GM21367 (cell line): ENCODE data around the gene FAM72B.
"Not testable (repeated sequence)": the region's sequence is repeated elsewhere in the genome, so short reads cannot be mapped to it uniquely, and the experiment has no call there.

Experiments
- ATAC-seq: cut with Tn5 transposase; IDR thresholded peaks from one replicate; pipeline ENCODE4 v1.9.1; 2021; ENCODE audit not compliant: unreplicated experiment

Gene FAM72B

GRCh38 chr1:121184290-121185127, at the start of gene FAM72B, which contains the start of gene SRGAP2C:
TSS of gene FAM72B (minus strand) at chr1:121184340. CDS start at chr1:121183489, 851 bp downstream.
TSS of gene SRGAP2C (plus strand) at chr1:121184975. CDS start at chr1:121187447, 2,472 bp downstream.
- ATAC-seq: peak; percentile 86

DNA sequence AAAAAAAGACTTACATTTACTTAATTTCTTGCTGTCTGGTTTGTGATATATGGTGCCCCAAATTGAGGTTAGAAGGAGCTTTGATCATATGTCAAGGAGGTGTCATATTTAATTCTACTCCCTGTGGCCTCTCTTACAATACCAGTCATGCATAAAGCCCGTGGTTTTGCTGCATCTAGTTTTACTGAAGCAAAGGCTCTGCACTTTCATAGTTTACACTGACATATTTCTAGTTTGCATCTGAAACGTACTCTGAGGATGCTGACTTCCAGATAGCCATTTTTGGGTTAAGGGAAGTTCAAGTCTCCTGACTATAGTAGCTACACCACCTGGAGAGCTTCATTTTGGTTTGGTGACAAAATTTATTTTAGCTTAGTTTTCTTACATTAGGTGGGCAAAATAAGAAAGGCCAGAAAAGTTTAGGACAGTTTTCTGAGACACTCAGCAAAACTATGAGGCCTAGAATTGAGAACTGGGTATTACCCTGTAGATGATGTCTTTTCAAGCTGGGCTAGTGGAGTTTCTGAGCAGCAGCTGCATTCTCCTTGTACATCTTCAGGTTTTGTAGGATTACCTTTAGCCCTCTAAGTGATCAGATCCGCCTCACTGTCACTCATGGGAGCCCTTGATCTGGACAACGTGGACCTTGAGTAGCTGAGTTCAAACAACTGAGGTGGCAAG, 48.4 kb upstream of the FAM72B start:
- peak; percentile 70 for ATAC-seq

DNA sequence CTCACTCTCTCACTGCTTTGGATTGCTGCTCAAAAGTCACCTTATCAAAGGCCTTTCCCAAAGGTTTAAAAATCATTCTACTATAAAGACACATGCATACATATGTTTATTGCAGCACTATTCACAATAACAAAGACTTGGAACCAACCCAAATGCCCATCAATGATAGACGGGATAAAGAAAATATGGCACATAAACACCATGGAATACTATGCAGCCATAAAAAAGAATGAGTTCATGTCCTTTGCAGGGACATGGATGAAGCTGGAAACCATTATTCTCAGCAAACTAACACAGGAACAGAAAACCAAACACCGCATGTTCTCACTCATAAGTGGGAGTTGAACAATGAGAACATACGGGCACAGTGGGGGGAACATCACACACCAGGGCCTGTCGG, 46.5 kb upstream of the FAM72B start:
- not testable (repeated sequence) for ATAC-seq

DNA sequence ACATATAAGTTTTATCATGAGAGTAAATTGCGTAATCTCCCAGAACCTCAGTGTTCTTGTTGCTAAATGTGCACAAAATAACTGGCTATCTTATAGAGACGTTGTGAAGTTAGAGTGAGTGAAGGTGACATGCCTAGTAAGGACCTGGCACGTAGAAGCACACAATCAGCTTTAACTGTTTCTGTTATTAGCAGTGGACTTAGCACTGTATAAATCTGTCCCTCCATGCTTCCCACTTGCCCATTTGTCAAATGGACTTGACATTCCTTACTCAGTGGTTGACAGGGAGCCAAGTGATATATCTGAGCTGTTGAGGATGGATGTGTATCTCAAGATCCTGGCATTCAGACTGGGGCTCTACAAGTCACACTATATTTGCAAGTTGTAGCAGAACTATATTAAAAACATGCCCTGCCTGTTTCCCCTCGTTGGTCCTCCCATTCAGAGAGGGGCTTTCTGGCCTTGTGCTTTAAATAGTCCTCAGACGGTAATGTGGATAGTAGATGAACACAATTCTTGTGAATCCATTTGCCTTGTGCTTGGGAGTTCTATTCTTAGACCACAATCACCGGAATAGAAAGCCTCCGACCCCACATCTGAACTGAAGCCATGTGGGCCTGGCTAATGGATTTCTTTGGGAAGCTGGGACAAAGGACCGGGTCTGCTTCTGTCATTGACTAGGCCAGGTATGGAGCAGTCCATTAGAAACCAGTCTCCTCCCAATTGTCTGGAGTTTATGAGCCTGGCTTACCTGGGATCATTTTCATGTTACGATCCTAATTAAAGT, 43.6 kb upstream of the FAM72B start:
- not testable (repeated sequence) for ATAC-seq

GRCh38 chr1:121226925-121227324, 42.8 kb upstream of the FAM72B start:
- ATAC-seq: not testable (repeated sequence)

DNA sequence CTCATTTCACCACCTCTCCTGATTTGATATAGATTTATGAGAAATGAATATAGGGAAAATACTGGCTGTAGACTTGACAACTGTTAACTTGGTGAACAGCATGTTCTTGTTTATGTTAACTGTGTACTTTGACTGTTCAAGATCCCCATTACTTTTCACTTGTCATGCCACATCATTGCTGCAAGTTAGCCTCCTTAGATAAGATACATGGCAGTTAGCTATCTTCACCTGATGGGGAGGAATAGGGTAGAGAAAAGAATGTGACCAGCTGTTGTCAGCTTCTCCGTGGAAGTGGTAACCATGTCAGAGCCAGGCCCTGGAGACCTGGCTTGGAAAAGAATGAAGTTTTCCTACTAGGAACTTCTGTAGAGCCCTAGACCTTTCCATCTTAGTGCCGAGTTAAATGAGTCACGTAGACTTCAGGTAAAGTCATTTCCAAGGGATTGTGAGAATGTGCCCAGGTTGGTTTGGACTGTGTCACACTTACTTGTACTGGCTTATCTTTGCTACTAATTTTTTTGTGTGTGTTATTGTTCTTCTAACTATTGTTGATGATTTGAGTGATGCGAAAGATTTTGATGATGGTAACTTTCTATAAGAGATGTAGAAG, 42.3 kb upstream of the FAM72B start:
- ATAC-seq: not testable (repeated sequence)

- peak; percentile 98 for ATAC-seq
Measured at GRCh38 chr1:121224714-121225113, 40.6 kb upstream of the FAM72B start.

DNA sequence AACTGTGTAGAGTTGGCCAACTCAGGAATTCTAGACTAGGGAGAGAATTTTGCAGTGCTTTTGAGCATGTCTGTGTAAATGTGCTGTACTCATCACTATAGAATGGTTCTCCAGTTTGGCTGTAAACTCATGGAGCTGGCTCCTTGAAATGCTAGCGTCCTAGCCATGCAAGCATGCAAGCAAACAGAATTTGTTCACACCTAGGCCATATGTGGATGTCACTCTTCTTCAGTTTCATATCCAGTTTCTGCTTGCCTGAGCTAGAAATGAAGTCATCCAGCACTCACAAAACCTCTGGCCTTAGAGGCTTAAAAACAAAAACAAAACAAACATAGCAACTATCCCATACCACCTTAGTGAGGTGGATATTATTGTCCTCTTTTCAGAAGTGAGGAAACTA, 37.6 kb upstream of the FAM72B start:
- peak; percentile 42 for ATAC-seq

GRCh38 chr1:121216676-121217075, 32.5 kb upstream of the FAM72B start:
- ATAC-seq: not testable (repeated sequence)

- ATAC-seq: not testable (repeated sequence)
Measured at GRCh38 chr1:121215699-121216417, 31.7 kb upstream of the FAM72B start.

DNA sequence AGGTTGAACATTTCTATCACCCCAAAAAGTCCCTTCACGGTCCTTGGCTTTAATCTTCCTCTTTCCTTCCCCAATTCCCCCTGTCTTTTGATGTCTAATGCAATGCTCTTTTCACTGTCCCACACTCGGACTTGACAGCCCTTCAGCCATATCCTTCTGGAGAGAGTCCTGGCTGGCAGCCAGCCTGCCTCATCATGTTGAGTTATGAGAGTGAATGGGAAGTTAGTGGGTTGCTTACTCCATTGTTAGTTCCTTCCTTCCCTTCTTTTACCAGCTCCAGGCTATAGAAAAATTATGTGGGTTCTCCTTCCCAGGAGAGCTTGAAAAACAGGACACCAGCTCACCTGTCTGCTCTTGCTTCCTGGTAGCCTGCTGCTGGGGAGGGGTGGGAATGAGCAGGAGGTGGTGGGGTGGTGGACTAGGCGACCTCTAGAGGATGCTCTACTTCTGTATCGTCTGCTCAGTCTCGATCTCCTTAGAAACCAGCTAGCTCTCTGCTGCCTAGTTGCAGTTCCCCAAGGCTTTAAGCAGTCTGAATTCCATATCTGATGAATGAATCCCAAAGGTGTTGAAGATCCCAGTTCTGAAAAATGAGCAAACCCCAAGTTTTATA, 30.5 kb upstream of the FAM72B start:
- not testable (repeated sequence) for ATAC-seq

DNA sequence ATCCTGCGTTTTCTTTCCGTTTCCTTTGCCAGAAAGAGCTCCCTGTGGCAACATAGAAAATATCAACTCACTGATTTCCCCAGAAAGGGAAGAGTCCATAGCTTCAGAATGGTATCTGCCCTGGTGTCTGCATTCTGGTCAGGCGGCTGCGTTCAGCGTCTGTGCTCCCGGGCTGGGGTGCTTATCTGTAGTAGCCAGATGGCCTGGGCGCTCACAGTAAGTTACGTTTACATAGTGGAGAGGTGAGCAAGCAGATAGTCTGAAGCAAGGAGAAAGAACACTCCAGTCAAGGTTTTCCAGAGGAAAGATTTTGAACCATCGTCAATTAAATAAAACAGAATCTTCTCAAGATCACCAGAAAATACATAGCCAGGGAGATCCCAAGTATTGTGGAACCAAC, 29.4 kb upstream of the FAM72B start:
- ATAC-seq: not testable (repeated sequence)

DNA sequence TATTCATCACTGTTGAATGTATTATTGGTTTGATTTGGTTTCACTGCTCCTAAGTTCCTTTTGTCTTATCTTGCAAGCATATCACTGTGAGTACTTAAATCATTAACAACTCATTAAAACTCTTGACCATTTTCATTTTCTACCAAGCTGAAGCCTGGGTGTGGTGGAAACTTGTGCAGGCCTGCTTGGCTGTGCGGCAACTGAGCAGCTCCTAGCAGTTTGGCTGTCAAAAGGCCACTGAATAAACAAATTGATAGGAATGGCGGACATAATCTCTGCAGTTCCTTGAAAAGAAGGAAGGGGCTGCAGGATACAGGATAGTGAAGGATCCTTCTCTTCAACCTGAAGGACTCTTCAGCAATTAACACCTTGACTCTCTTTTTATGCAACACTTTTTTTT, 26.6 kb upstream of the FAM72B start:
- not testable (repeated sequence) for ATAC-seq

GRCh38 chr1:121208375-121208774, 24.2 kb upstream of the FAM72B start:
- not testable (repeated sequence) for ATAC-seq

GRCh38 chr1:121207328-121207727, 23.2 kb upstream of the FAM72B start:
- not testable (repeated sequence) for ATAC-seq

DNA sequence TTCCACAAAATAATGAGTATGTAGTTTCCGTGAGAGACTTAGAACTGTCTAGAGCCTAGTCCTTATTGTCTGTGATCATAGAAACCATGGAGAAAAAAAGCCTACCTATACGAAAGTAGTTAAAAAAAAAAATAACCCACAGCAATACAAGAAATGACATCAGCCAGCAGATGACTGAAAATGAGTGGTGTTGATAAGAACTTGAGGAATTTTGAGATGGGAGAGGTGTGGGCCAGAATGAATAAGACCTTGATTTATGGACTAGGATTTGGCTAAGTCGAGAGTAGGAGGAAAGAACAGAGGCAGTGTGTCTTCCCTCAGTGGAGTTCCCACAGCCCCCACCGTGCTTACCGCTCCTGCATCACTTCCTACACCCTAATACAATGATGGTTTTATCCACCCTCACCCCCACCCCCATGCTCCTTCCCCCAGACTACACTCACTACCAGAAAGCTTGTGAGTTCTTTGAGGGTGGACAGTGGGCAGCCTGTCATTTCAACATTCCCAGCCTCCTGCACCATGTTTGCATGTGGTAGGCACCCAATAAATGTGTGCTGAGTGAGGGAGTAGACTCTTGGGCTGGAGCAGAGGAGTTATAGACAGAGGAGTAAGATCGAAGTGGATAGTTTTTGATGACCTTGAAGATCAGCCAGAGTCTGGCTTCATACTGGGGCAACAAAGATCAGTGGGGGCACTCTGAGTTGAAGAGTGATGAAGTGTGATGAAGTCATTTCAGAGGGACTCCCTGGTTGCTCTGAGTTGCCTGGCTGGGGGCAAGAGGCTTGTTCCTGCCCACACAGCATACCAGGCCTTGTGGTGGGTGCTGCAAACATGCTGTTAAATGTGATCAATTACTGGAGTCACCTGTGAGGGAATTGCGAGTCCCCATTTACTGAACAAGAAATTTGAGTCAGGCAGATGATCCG, 21.9 kb upstream of the FAM72B start:
- ATAC-seq: not testable (repeated sequence)

GRCh38 chr1:121202986-121203385, 18.8 kb upstream of the FAM72B start:
- ATAC-seq: not testable (repeated sequence)
